Daoy (cell line): Measurements from ENCODE around the gene ATP6V1C2. TPM values are rescaled to one million over a fixed set of nuclear protein-coding genes. Genes with fewer than 3 reads are reported as not detected.
"Not testable (repeated sequence)": the region's sequence is repeated elsewhere in the genome, so short reads cannot be mapped to it uniquely, and the experiment has no call there.

ENCODE experiments used
- DNase-seq: peaks from one replicate; pipeline ENCODE4 v3.0.0-alpha.2; 2015; ENCODE audit warnings: low read depth
- total RNA-seq: library from RNA; depleted of rRNA; stranded (reverse); fragments of >200 nt; shearing (Covaris generic); gene quantifications from 2 replicates; pipeline ENCODE4 v1.2.3, GENCODE V29; 2014

The ATP6V1C2 gene
- total RNA-seq, 1 experiment from 2014 or later: 0.29 TPM

DNA sequence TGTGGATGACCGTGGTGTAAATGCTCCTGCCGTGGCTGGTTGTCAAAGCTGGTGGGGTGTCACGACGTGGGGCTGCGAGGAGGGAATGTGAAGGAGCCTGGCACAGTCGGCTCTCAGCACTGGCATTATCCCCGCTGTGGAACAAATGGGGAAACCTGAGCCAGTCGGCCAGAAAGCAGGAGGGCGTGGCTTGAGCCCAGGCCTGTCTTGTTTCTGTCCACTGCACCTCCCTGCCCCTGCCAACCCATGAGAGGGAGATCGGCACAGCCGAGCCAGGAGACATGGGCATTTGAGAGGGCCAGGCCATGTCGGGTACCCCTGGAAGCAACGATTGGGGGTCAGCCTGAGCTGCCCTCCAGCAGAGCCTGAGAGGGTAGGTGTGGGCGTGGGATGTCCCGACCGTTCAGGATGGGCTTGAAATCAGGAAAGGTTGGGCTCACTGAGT, 46.7 kb downstream of the ATP6V1C2 start:
- peak; percentile 26 for DNase-seq

DNA sequence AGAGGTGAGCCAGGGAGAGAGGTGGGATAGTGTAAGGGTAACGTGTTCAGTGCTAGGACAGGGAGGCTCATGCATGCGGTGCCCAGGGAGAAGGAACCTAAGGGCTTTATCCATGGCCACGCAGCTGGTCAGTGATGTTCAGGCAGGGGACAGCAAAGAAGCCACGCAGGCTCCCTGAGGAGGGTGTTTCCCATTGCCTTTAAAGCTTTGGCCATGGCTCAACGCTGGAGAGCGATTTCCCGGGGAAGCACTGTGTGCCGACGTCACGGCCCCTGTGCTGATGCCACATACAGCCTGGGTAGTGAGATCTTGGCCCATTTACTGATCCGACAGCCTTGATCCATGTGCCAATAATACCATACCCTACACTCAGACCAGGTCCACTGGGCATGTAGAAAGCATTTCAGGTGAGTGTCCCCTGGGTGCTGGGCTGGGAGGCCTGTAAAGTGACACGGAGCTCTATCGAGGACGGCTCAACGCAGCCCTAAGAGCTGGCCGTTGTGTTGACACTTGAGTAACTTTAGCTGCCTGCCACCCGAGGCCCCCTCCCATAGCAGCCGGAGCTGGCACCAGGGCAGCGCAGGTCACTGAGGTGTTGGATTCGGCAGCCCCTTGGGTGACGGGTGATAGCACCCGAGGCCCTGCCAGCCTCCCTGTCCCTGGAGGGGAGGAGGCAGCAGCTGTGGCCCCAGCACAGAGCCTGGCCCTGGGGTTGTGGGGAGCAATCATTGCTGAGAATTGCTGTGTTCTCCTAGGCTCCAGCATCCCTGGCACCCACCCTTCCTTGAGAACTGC, 49.7 kb downstream of the ATP6V1C2 start:
- no peak for DNase-seq

DNA sequence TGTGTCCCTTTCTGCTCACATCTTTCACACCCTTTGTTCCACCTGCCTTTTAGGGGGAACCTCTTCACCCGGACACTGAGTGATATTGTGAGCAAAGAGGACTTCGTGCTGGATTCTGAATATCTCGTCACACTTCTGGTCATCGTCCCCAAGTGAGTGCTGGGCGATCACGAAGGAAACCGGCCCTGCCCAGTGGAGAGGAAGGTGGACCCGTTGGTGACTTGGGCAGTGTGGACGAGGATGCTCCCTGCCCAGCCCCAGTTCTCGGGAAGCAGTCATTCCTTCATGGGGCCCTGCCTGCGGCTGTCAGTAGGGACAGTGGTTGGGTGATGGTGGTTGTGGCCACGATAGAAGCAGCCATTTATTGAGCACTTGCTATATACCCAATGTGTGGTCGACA, 50.4 kb downstream of the ATP6V1C2 start:
- DNase-seq: no peak

DNA sequence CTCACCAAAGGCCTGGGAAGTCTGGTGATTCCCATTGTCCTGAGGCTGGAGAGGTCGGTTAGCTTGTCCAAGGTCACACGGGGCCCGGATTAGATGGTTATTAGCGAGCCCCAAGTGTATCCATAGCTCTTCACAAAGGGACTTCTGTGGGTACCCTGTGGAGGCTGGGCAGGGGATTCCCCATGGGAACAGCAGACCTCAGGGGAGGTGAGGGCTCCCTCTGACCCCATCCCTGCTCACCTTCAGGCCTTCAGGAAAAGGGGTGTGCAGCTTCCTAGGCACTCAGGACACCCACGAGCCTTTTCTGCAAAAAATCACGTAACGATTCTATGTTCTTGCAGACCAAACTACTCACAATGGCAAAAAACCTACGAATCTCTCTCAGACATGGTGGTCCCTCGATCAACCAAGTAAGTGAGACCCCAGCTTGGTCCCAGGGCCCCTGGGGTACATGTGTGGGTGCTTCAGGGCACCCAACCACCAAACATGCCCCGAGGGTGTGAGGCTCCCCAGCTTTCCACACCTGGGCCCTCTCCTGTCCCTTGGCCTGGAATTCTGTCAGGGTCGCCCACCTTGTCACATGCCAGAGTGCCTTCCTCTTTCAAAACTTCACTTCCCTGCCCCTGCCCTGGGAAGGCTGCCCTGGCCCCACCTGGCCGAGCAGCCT, 50.9 kb downstream of the ATP6V1C2 start:
- DNase-seq: no peak

DNA sequence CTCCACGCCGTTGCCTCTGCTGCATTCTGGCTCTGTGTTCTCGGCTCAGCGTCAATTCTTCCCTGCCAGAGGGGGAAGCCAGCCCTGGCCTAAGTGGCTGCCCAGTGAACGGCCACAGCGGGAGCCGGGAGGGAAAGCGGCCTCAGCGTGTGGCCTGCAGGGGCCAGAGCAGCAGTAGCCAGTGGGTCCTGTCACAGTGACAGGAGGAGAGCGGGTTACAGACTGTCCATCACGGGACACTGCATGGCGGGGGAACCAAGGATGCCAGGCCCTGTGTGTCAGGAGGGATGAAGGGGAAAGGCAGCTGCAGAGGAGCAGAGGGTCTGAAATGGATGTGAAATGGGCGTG, 51.4 kb downstream of the ATP6V1C2 start:
- no peak for DNase-seq

DNA sequence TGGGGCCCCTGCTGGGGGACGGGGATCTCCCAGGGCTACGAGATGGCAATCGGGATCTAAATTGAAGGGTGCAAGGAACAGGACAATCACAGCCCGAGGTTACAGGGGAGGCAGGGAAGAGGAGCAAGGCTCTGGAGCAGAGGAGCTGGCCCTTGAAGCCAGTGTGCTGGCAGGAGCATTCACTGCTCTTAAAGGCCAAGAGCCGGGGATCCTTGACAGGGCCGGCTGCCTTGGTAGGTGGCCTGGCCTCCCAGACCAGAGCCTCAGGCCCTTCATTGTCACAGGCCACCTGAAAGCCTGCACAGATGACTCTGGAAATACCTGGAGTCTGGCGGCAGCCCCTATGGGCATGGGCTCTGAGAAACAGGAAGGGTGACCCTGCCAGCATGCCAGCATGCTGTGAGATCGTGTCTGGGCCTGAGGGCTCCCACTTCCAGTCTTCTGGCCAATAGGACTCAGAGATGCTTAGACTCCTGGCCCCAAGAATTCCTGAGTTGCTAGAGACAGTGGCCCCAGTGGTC, 52.5 kb downstream of the ATP6V1C2 start:
- no peak for DNase-seq

DNA sequence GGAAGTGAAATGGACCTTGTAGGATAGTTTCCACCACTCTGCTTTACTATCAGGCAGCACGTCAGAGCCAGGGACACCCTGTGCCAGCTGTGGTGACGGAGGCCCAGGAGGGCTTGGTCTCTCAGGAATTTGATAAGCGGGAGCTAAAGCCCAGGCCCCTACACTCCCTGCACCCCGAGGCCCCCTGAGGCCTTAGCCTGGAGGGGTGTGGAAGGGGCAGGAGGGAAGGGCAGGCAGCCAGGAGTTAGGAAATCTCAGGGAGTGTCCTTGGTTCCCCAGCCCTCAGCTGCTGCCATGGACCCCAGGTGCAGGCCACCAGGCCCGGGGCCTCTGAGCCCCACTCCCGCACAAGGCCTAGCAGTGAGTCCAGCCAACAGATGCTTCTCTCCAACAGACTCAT, 53.0 kb downstream of the ATP6V1C2 start:
- no peak for DNase-seq

DNA sequence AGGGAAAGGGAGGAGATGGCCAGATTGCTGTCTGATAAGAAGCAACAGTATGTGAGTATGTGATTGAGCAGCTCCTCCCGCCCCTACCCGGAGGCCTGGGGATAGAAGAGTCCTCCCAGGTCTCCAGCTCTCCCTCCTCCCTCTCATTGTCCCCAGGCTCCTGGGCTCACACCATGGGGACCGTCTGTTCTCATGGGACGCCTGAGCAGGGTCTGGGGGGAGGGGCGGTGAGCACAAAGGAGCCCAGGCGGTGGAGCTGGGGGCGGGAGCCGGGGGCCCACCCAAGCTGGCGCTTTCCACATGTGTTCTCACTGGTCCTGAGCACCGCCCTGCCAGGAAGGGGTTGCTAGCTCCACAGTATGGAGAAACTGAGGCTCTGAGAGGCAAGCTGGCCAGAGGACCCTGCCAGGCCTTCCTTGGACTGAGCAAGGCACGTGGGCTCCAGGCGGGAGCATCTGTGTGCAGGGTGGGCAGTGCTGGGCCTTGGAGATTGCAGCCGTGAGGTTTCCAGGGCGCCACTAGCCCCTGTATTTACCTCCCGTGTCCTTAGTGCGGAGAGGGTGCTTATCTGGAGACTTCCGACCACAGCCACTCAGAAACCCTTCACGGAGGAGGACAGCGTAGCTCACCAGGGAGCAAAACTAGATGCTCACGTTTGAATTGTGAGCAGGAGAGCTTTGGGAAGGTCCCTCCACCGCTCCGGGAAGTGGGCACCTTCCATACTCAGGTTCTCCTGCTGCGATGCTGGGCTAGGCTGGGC, 53.8 kb downstream of the ATP6V1C2 start:
- DNase-seq: no peak

DNA sequence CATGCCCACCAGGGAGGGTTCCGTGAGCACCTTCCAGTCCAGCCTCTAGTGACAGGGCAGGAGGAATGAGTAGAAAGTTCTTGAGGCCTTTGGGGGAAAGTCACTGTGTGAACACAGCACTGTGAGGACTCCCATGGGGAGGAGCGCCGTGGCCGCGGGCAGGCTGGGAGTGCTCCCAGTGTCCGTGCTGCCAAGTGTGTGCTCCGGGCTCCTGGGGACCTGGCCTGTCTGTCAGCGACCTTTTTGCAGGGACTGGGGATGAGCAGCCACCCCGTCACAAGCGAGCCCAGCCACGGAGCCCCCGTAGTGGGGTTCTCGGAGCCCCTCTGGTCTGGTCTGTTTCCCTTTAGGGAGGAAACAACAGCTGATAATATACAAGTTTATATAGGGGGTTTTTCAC, 54.4 kb downstream of the ATP6V1C2 start:
- DNase-seq: no peak

DNA sequence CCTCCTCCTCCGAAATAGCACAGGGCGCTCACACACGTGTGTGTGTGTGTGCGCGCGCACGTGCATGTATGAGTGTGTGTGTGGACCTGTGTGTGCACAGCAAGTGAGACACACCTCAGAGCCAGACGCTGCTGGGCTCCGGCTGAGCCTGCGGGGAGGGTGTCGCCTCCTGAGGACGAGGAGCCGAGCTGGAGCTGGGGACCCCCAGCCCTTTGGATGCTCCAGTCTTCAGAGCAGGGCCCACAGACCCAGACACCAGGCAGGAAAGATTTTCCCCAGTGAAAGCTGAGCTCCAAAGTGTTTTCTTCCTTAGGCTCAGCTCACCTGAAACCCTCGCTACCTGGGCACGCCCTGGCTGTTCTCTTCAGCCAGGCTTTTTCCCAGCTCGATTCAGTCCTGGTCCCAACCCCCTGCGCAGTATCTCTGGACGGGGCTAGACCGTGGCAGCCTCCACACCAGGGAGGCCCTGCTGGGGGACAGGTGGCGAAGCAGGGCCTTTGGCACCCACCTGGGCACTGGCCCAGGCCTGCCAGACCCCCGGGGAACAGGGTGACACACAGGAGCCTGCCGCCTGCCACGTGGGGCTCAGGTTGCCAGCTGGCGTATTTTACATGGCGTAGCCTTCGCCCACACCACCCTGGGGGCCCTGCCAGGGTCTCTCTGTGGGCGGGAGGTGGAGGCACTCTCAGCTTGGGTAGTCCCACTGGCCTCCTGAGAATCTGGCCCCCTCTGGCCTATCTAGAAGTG, 55.0 kb downstream of the ATP6V1C2 start:
- no peak for DNase-seq

DNA sequence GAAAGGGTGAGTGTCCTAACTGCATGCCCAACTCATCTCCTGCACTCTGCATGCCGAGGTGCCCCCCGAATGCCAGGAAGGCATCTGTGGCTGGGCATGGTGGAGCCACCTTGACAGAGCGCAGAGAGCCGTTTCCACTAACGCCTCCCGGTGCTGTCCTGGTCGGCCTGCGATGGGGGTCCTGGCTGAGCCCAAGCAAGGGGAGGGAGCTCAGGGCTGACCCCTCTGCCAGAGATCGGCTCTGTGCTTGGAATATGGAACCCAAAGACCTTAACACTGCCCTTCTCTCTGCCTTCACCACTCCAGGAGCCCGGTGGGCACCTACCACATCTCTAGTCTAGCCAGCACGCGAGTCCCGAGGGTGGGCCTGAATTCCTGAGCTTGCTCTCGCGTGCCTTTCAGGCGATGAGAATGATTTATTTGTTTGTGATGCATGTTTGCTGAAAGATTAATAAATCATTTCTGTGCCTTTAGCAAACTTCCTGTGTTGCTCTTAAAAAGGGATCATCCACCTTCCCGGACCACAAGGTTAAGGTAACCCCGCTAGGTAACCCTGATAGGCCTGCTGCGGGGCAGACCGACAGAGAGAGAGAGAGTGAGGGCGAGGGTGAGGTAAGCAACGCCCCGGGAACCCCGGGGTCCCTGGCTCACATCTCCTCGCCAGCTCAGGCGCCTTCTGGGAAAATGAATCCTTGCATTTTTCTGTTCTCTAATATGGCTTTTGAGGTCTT, 55.8 kb downstream of the ATP6V1C2 start:
- DNase-seq: no peak

DNA sequence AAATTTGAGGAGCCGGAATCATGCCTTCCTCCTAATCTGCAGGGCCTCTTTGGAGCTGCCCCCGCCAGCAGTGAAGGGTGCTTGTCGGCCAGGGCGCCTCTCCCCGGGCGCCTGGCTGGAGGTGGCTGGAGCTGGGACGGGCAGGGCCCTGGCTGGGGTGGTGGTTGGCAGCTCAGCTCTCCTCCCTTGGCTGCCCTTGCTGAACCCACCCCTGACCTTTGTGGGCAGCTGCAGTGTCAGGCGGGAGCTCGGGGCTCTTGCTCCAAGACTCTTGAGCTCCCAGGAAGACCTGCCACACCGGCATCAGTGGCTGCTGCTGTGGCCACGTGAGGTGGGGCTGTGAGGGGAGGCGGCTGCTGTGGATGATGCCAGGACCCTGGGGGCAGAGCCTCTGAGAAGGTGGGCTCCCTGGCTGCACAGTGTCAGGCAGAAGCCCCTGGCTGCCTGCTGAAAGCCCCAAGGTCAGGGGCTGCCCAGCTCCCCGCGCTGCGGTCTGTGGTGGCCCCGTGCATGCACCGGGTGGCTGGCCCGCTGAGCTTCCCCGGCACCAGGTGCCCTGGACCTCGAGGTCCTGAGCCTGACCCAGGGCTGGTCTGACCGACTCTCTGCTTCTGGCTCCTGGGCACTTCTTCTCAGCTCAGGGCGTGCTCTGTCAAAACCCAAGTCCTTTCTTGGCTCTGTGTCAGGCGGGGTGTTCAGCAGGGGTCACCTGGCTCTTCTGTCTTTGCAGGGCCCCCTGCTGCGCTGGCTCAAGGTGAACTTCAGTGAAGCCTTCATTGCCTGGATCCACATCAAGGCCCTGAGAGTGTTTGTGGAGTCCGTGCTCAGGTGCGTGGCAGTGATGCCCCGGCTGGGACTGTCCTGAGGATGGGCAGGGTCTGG, 56.7 kb downstream of the ATP6V1C2 start:
- DNase-seq: no peak

DNA sequence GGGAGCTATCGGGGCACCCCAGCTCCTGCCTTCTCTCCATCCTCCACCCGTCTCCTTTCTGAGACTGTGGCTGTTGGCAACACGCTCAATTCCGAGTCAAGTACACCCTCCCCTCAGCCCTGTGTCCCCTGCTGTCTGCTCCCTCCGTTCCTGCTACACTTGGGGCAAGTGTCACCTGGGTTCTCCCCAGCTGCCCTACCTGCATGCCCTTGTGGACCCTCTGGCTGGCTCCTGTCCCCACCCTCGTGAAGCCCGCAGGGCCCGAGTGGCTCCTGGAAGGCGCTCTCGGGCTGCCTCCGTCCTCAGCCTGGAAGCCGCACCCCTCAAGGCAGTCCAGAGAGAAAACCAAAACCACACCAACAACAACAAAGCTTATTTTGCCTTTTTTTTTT, 57.3 kb downstream of the ATP6V1C2 start:
- DNase-seq: no peak

DNA sequence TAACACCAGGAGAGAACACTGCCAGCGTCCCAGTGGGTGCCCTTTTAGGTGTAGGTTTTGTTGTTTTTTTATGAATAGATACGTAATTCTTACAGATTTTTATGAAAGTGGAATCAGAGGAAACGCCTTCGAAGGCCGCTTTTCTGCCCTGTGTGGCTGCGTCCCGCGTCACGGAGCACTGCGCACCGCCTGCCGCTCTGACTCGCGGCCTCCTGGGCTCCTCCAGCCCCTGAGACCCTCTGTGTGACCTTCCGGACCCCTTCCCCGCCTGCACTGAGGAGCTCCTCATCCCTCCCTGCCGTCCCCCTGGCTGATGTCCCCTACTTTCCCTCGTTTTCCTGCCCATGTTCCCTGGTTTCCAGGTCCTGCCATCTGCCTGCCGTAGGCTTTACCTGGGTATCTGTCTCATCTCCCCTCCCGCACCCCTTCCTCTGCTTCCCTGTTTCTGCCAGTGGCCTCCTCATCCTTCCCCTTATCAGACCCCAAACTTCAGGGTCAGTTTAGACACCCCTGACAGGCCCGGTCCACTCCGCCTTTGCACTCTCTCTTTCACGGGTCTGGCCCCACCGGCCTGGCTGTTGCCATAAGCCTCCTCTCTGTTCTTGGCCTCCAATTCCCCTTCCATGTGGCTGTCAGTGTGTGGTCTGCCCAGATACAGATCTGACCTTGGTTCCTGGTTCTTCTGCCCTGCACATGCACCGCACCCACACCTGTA, 58.5 kb downstream of the ATP6V1C2 start:
- no peak for DNase-seq

DNA sequence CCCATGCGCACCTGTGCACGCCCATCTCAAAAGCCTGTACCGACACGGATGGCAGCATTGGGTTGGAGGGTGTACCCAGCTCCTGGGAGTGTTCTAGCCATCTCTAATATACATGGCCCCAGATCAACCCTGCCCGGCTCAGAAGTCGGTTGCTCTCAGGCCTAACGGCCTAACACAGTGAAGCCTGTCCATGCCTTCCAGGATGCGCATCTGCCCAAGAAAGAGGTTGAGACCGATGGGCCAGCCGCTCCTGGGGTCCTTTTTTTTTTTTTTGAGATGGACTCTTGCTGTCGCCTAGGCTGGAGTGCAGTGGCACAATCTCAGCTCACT, 59.0 kb downstream of the ATP6V1C2 start:
- DNase-seq: no peak

DNA sequence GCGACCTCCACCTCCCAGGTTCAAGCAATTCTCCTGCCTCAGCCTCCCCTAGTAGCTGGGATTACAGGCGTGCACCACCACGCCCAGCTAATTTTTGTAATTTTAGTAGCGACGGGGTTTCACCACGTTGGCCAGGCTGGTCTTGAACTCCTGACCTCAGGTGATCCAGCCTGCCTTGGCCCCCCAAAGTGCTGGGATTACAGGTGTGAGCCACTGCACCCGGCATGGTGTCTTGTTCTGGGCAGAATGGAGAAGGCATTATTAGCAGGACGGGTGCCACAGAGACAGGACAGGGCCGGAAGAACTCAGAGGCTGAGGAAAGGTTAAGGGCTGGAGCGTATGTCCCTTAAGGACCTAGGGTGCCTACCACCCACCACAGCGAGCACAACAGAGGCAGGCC, 59.4 kb downstream of the ATP6V1C2 start:
- DNase-seq: not testable (repeated sequence)

DNA sequence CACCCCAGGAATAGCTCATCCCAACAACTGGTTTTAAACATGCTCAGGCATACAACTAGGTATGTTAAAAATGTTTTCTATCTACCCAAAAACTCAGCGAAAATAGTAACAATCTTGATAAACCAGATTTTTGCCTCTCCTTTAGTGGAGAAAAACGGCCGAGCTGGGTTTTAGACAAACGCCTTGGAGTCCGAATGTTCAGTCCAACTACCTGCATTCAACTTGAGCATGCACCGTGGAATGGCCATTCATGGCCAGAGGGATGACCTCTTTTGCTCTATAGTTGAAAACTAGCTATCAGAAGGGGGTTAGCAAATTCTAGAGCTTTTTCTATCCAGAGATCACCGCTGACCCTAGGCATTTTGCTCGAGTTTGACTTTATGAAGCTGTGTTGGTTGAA, 60.3 kb downstream of the ATP6V1C2 start:
- no peak for DNase-seq

DNA sequence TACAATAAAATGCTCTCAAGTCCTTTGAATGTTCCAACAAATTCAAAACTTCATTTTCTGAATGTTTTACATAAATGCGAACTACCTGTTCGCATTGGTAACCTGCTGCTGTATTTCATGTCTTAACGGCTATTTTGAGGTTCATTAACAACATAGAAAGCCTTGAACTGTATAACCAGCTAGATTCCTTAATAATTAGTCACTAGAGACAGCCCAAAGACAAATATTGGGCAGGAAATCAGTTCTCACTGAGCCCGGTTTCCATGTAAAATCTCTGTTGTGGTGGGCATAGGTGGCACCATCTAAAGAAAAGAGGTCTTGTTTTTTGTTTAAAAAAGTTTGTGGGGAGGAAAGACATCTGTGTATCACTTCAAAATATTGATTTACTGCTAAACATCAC, 62.0 kb downstream of the ATP6V1C2 start:
- DNase-seq: no peak

DNA sequence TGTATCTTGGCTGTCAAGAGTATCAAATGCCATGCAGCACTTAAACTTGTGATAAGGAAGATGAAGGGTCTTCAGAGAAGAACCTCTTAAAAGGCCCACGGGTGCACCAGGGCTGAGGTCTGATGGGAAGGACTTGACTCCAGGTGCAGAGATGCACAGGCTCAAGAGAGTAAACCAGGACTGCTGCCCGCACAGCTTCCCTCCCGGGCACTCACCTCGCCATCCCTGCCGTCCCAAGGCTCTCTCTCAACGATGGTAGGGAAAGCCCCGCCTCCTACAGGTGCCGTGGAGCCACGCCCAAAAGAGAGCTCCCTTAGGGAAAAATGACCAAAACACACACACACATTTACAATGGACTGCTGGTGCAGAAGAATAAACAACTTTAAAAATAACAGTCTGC, 63.3 kb downstream of the ATP6V1C2 start:
- DNase-seq: no peak

DNA sequence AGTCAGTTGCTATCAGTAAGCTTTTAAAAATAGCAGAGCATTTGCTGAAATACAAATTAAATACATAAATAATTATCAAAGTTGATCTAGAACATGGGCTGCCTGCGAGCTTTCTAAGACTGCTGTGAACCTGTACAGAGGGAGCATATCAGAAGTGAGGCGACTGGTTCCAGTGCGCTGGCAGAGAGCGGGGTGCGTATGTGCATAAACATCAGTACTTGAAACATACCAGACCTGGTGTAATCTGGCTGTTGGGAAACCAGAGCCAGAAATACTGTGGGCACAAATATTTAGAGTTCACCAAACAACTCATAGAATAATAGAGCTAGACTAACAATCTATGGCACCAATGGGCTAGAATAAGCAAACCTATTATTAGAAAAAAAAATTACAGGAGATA, 63.8 kb downstream of the ATP6V1C2 start:
- DNase-seq: no peak
